HG03558 (cell line): Measurements from ENCODE around the gene SMG6.
A peak's percentile ranks its signal among the peaks of the same experiment; 100 is the strongest.
"Not testable (repeated sequence)": the region's sequence is repeated elsewhere in the genome, so short reads cannot be mapped to it uniquely, and the experiment has no call there.

Experiments
- ATAC-seq: cut with Tn5 transposase; IDR thresholded peaks from one replicate; pipeline ENCODE4 v1.9.1; 2021; ENCODE audit warnings: moderate number of reproducible peaks; ENCODE audit not compliant: unreplicated experiment; ENCODE audit errors: extremely low read depth

The SMG6 gene

GRCh38 chr17:2264067-2264860, 39.3 kb downstream of the SMG6 start:
- ATAC-seq: no peak

- no peak for ATAC-seq
Observed at GRCh38 chr17:2263183-2264066, 40.2 kb downstream of the SMG6 start.

GRCh38 chr17:2262135-2262587, 41.4 kb downstream of the SMG6 start:
- ATAC-seq: no peak

- ATAC-seq: peak; percentile 43
Observed at GRCh38 chr17:2259769-2260536, 43.6 kb downstream of the SMG6 start.

GRCh38 chr17:2258830-2259229, 44.8 kb downstream of the SMG6 start:
- ATAC-seq: not testable (repeated sequence)

- peak; percentile 62 for ATAC-seq
Observed at GRCh38 chr17:2253768-2254406, 49.7 kb downstream of the SMG6 start.

- ATAC-seq: no peak
Observed at GRCh38 chr17:2253362-2253761, 50.2 kb downstream of the SMG6 start.

- no peak for ATAC-seq
Observed at GRCh38 chr17:2251098-2251497, 52.5 kb downstream of the SMG6 start.

GRCh38 chr17:2250140-2251095, 53.2 kb downstream of the SMG6 start:
- no peak for ATAC-seq

GRCh38 chr17:2247005-2247404, 56.6 kb downstream of the SMG6 start:
- no peak for ATAC-seq

- no peak for ATAC-seq
Observed at GRCh38 chr17:2244545-2245525, 58.8 kb downstream of the SMG6 start.

- no peak for ATAC-seq
Observed at GRCh38 chr17:2243953-2244352, 59.6 kb downstream of the SMG6 start.

GRCh38 chr17:2241823-2242222, 61.8 kb downstream of the SMG6 start:
- ATAC-seq: no peak

GRCh38 chr17:2240541-2240940, 63.0 kb downstream of the SMG6 start:
- no peak for ATAC-seq

GRCh38 chr17:2239882-2240430, 63.6 kb downstream of the SMG6 start:
- ATAC-seq: no peak

- ATAC-seq: no peak
Observed at GRCh38 chr17:2239170-2239551, 64.4 kb downstream of the SMG6 start.

GRCh38 chr17:2238432-2239169, 65.0 kb downstream of the SMG6 start:
- no peak for ATAC-seq
